GM12878 (cell line): ENCODE results near the gene TNFSF12. TPM values are rescaled to one million over a fixed set of nuclear protein-coding genes. Genes with fewer than 3 reads are reported as not detected.

Experiments
- ATF2 ChIP-seq: IDR thresholded peaks from 2 replicates; pipeline ENCODE4 v1.6.1; 2012; ENCODE audit warnings: low read length, inconsistent platforms
- CREM ChIP-seq: IDR thresholded peaks from 2 replicates; pipeline ENCODE4 v1.6.1; 2014; ENCODE audit warnings: antibody characterized with exemption, low read depth
- CTCF ChIP-seq, 3 experiments: IDR thresholded peaks in 2 of 3; conservative IDR thresholded peaks in 1 of 3; 2 replicates each; pipeline ENCODE4 v1.5.1; 2011; ENCODE audit warnings: low read depth in 3 of 3, low read length in 3 of 3, mild to moderate bottlenecking in 3 of 3, control low read depth in 2 of 3, moderate library complexity in 2 of 3, inconsistent platforms in 1 of 3, mixed read lengths in 1 of 3; ENCODE audit not compliant: control insufficient read depth in 2 of 3, insufficient read depth in 1 of 3; ENCODE audit errors: extremely low read depth in 1 of 3
- ELK1 ChIP-seq: IDR thresholded peaks from 2 replicates; pipeline ENCODE4 v1.6.1; 2012; ENCODE audit warnings: low read depth, low read length, improper control_type of control experiment
- EP300 ChIP-seq, 2 experiments: fragments of 150-350 bp in 1 of 2; IDR thresholded peaks; 2 replicates each; pipeline ENCODE4 v1.6.1; 2011 to 2012; ENCODE audit warnings: low read depth in 2 of 2, low read length in 2 of 2, borderline replicate concordance in 1 of 2, improper control_type of control experiment in 1 of 2, inconsistent platforms in 1 of 2; ENCODE audit not compliant: control insufficient read depth in 1 of 2
- ETV6 ChIP-seq, 2 experiments: fragments of 450-650 bp in 1 of 2; IDR thresholded peaks in 1 of 2; conservative IDR thresholded peaks in 1 of 2; 2 replicates each; pipeline ENCODE4 v1.6.1; 2014; ENCODE audit warnings: antibody characterized with exemption in 1 of 2, borderline replicate concordance in 1 of 2, low read depth in 1 of 2, mild to moderate bottlenecking in 1 of 2, moderate library complexity in 1 of 2
- FOS ChIP-seq: IDR thresholded peaks from 3 replicates; pipeline ENCODE4 v1.6.1; 2011; ENCODE audit warnings: borderline replicate concordance; ENCODE audit not compliant: insufficient read length; ENCODE audit errors: extremely low read depth
- HSF1 ChIP-seq: fragments of 150-350 bp; IDR thresholded peaks from 2 replicates; pipeline ENCODE4 v1.6.1; 2014; ENCODE audit warnings: mild to moderate bottlenecking, low read depth, low read length
- IRF3 ChIP-seq: fragments of 450-650 bp; IDR thresholded peaks from 2 replicates; pipeline ENCODE4 v1.6.1; 2014; ENCODE audit warnings: mild to moderate bottlenecking
- MTA3 ChIP-seq: IDR thresholded peaks from 2 replicates; pipeline ENCODE4 v1.6.1; 2012; ENCODE audit warnings: low read length, inconsistent platforms, borderline replicate concordance
- NBN ChIP-seq: fragments of 450-650 bp; IDR thresholded peaks from 2 replicates; pipeline ENCODE4 v1.6.1; 2016
- NR2C1 ChIP-seq: fragments of 450-650 bp; IDR thresholded peaks from 2 replicates; pipeline ENCODE4 v1.6.1; 2017; ENCODE audit warnings: antibody characterized with exemption, mild to moderate bottlenecking, moderate library complexity
- PKNOX1 ChIP-seq: fragments of 450-650 bp; IDR thresholded peaks from 2 replicates; pipeline ENCODE4 v1.6.1; 2016; ENCODE audit warnings: mild to moderate bottlenecking
- PML ChIP-seq: IDR thresholded peaks from 2 replicates; pipeline ENCODE4 v1.6.1; 2012; ENCODE audit warnings: low read length, inconsistent platforms
- POLR2A ChIP-seq: IDR thresholded peaks from 2 replicates; pipeline ENCODE4 v1.6.1; 2011; ENCODE audit warnings: low read depth, mild to moderate bottlenecking, low read length
- POLR2AphosphoS5 ChIP-seq: IDR thresholded peaks from 2 replicates; pipeline ENCODE4 v1.6.1; 2011; ENCODE audit warnings: mild to moderate bottlenecking, low read length, inconsistent platforms
- SP1 ChIP-seq: IDR thresholded peaks from one replicate; pipeline ENCODE4 v1.6.1; 2011; ENCODE audit warnings: low read depth, low read length
- SRF ChIP-seq, 2 experiments: IDR thresholded peaks; 2 replicates each; pipeline ENCODE4 v1.6.1; 2011; ENCODE audit warnings: low read depth in 2 of 2, low read length in 2 of 2, mild to moderate bottlenecking in 1 of 2, moderate library complexity in 1 of 2
- TARDBP ChIP-seq: IDR thresholded peaks from 2 replicates; pipeline ENCODE4 v1.6.1; 2016; ENCODE audit warnings: borderline replicate concordance
- ZBTB33 ChIP-seq: fragments of 450-650 bp; IDR thresholded peaks from 2 replicates; pipeline ENCODE4 v1.6.1; 2017; ENCODE audit warnings: mild to moderate bottlenecking
- ZNF274 ChIP-seq: IDR thresholded peaks from one replicate; pipeline ENCODE4 v1.8.0; 2011; ENCODE audit not compliant: insufficient read length, insufficient read depth
- polyA plus RNA-seq, 11 experiments: library from polyadenylated mRNA; depleted of rRNA in 4 of 11; unstranded in 6 of 11; stranded (reverse) in 5 of 11; fragments of >200 nt; fragmentation: Nextera tagmentation in 4 of 11; fragmentation: Illumina TruSeq in 1 of 11; extraction: Ambion mirVana in 4 of 11; extraction: Trizol in 1 of 11; gene quantifications; 1 replicate in 1 of 11; 2 replicates in 10 of 11; pipeline versions ENCODE4 v1.2.1 to v1.2.3, GENCODE V29; 2011 to 2016; ENCODE audit warnings: inconsistent platforms in 2 of 11, missing spikeins in 2 of 11, low read depth in 1 of 11
- total RNA-seq, 4 experiments: library from RNA; depleted of rRNA in 3 of 4; stranded (reverse); fragments of >200 nt in 3 of 4; fragmentation: Illumina TruSeq in 1 of 4; extraction: Trizol in 1 of 4; gene quantifications; 2 replicates each; pipeline versions ENCODE4 v1.2.1 to v1.2.3, GENCODE V29; 2013 to 2021

The TNFSF12 gene
- total and polyA plus RNA-seq, 10 of the 15 experiments (the other 5 are each of a cell fraction or from before 2014, with no cell fraction given), result 0.32 to 7.0 (median 2.6) TPM

- TF ChIP-seq SP1, result no peak
- TF ChIP-seq POLR2A, result no peak
- TF ChIP-seq PKNOX1, result no peak
- no peak for TF ChIP-seq ZBTB33
- TF ChIP-seq CREM, result no peak
- TF ChIP-seq HSF1, result no peak
- TF ChIP-seq MTA3, result peak; percentile 66; the same call in 1 of the 2 replicates
- no peak for TF ChIP-seq ETV6 (conservative IDR thresholded peaks at IDR 0.05 in 1 of 2, IDR thresholded peaks at IDR 0.05 in 1 of 2; ENCODE audit: borderline replicate concordance in 1 of 2, low read depth in 1 of 2)
- no peak for TF ChIP-seq SRF (IDR thresholded peaks at IDR 0.05; ENCODE audit: low read depth in 2 of 2, low read length in 2 of 2)
- no peak for TF ChIP-seq TARDBP
- no peak for TF ChIP-seq ZNF274
- TF ChIP-seq NBN, result peak; percentile 88
- TF ChIP-seq ELK1, result no peak
- TF ChIP-seq POLR2AphosphoS5, result no peak
- no peak for TF ChIP-seq CTCF (IDR thresholded peaks at IDR 0.05 in 2 of 3, conservative IDR thresholded peaks at IDR 0.05 in 1 of 3; ENCODE audit: control insufficient read depth in 2 of 3, extremely low read depth in 1 of 3, insufficient read depth in 1 of 3, low read depth in 3 of 3, low read length in 3 of 3)
- TF ChIP-seq NR2C1, result no peak
- TF ChIP-seq IRF3, result no peak
- no peak for TF ChIP-seq FOS
- TF ChIP-seq PML, result no peak
- TF ChIP-seq EP300 (IDR thresholded peaks at IDR 0.05; ENCODE audit: borderline replicate concordance in 1 of 2, control insufficient read depth in 1 of 2, low read depth in 2 of 2, low read length in 2 of 2), result 0 out of 4 replicates have a peak, but pooled peaks of 1 of the 2 experiments have one; percentile 7
- no peak for TF ChIP-seq ATF2
Observed at GRCh38 chr17:7552621-7553051, 3.8 kb downstream of the TNFSF12 start (continued).
